ENCODE data around the gene C21orf58.

Gene C21orf58

GRCh38 chr21:46352913-46353312, 29.2 kb upstream of the C21orf58 start:
- DNase-seq (ENCODE audit: low read depth in 3 of 3), result no peak

GRCh38 chr21:46352164-46352515, 28.5 kb upstream of the C21orf58 start:
- DNase-seq (ENCODE audit: low read depth in 3 of 3), result no peak

GRCh38 chr21:46351476-46352163, 27.9 kb upstream of the C21orf58 start:
- no peak for DNase-seq (ENCODE audit: low read depth in 3 of 3)

- no peak for DNase-seq (ENCODE audit: low read depth in 3 of 3)
Measured at GRCh38 chr21:46350981-46351380, 27.3 kb upstream of the C21orf58 start.

GRCh38 chr21:46350571-46350970, 26.9 kb upstream of the C21orf58 start:
- no peak for DNase-seq (ENCODE audit: low read depth in 3 of 3)

- DNase-seq (ENCODE audit: low read depth in 3 of 3), result no peak
Measured at GRCh38 chr21:46349134-46349760, 25.6 kb upstream of the C21orf58 start.

GRCh38 chr21:46347791-46348381, 24.2 kb upstream of the C21orf58 start:
- DNase-seq (ENCODE audit: low read depth in 3 of 3), result no peak

- DNase-seq (ENCODE audit: low read depth in 3 of 3), result no peak
Measured at GRCh38 chr21:46347203-46347550, 23.5 kb upstream of the C21orf58 start.

GRCh38 chr21:46346296-46347202, 22.9 kb upstream of the C21orf58 start:
- no peak for DNase-seq (ENCODE audit: low read depth in 3 of 3)

GRCh38 chr21:46345861-46346260, 22.2 kb upstream of the C21orf58 start:
- DNase-seq (ENCODE audit: low read depth in 3 of 3), result no peak

- no peak for DNase-seq (ENCODE audit: low read depth in 3 of 3)
Measured at GRCh38 chr21:46344219-46344915, 20.7 kb upstream of the C21orf58 start.

GRCh38 chr21:46340998-46341397, 17.3 kb upstream of the C21orf58 start:
- no peak for DNase-seq (ENCODE audit: low read depth in 3 of 3)

- no peak for DNase-seq (ENCODE audit: low read depth in 3 of 3)
Measured at GRCh38 chr21:46336603-46337002, 12.9 kb upstream of the C21orf58 start.

GRCh38 chr21:46334351-46335140, 10.9 kb upstream of the C21orf58 start:
- DNase-seq (ENCODE audit: low read depth in 3 of 3), result no peak

- DNase-seq (ENCODE audit: low read depth in 3 of 3), result no peak
Measured at GRCh38 chr21:46329796-46330195, 6.1 kb upstream of the C21orf58 start.

- no peak for DNase-seq (ENCODE audit: low read depth in 3 of 3)
Measured at GRCh38 chr21:46328151-46328550, 4.5 kb upstream of the C21orf58 start.

GRCh38 chr21:46327711-46328110, 4.0 kb upstream of the C21orf58 start:
- no peak for DNase-seq (ENCODE audit: low read depth in 3 of 3)

- DNase-seq (ENCODE audit: low read depth in 3 of 3), result no peak
Measured at GRCh38 chr21:46326110-46326703, 2.5 kb upstream of the C21orf58 start.

GRCh38 chr21:46325073-46325912, 1.6 kb upstream of the C21orf58 start:
- peak in 1 of 3 experiments; percentile 14 for DNase-seq (ENCODE audit: low read depth in 3 of 3)
